Spleen (tissue), 7 donors: ENCODE measurements around the gene KIZ.

ENCODE experiments used
- POLR2A ChIP-seq, 3 donors: fragments of 450-650 bp; IDR thresholded peaks; one replicate each; pipeline ENCODE4 v1.5.1; 2017; ENCODE audit warnings: antibody characterized with exemption in 3 of 3, mild to moderate bottlenecking in 1 of 3
- TF ChIP-seq, protein P1 (sequence below), 11 experiments: fragments of 200-600 bp in 7 of 11; fragments of 450-650 bp in 4 of 11; sonication (generic) in 4 of 11; IDR thresholded peaks in 8 of 11; conservative IDR thresholded peaks in 3 of 11; 1 replicate in 7 of 11; 2 replicates in 4 of 11; pipeline versions ENCODE4 v1.4.0 to v1.8.0; 2016 to 2021; ENCODE audit warnings: antibody characterized with exemption in 11 of 11, inconsistent platforms in 4 of 11, mild to moderate bottlenecking in 1 of 11
- donor health status: DM: no; HTN: no; CAD: no; lungs with moderate emphysema.
- donor health status: DM: no; HTN: no; CAD: no.
- donor health status: DM: no; HTN: no; CAD: no.

GRCh38 chr20:21110811-21111210 is 15.1 kb upstream of the KIZ start:
- TF ChIP-seq POLR2A (IDR thresholded peaks at IDR 0.05), result no peak
- TF ChIP-seq, protein P1, sequence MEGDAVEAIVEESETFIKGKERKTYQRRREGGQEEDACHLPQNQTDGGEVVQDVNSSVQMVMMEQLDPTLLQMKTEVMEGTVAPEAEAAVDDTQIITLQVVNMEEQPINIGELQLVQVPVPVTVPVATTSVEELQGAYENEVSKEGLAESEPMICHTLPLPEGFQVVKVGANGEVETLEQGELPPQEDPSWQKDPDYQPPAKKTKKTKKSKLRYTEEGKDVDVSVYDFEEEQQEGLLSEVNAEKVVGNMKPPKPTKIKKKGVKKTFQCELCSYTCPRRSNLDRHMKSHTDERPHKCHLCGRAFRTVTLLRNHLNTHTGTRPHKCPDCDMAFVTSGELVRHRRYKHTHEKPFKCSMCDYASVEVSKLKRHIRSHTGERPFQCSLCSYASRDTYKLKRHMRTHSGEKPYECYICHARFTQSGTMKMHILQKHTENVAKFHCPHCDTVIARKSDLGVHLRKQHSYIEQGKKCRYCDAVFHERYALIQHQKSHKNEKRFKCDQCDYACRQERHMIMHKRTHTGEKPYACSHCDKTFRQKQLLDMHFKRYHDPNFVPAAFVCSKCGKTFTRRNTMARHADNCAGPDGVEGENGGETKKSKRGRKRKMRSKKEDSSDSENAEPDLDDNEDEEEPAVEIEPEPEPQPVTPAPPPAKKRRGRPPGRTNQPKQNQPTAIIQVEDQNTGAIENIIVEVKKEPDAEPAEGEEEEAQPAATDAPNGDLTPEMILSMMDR (IDR thresholded peaks at IDR 0.05 in 8 of 11, conservative IDR thresholded peaks at IDR 0.05 in 3 of 11), result no peak
